HG03565 (cell line): ENCODE data around the gene PHEX.

Source experiments
- ATAC-seq: cut with Tn5 transposase; IDR thresholded peaks from one replicate; pipeline ENCODE4 v1.9.1; 2021; ENCODE audit warnings: mild to moderate bottlenecking, moderate library complexity; ENCODE audit not compliant: unreplicated experiment

Gene PHEX

DNA sequence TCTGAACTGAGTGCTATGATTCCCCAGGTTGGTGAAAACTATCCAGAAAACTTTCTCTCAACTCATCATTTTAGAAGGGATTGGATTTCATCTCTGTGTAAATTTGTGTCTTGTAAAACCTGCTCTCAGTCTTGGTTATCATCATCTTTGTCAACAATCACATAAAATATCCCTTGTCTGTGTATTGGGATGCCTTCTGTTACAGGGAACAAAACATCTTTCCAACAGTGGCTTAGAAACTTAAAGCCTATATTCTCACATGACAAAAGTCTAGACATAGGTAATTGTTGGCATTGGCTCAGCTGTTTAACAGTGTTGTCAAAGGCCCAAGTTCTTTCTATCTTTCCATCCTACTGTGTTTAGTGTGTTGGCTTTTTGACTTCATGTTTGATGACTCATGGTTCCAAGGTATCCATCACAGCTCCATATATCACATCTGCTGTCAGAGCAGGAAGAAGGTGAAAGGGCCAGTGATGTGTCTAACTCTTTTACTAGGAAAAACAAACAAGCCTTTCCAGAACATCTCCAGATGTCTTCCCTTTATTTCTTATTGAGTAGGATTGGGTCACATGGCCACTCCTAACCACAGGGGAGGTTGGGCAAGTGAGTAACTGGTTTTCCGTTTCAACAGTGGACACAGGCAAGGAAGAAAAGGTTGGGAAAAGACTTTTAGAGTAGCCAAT is 65.0 kb downstream of the PHEX start:
- ATAC-seq = no peak

- ATAC-seq = no peak
These were observed 73.1 kb downstream of the PHEX start for GRCh38 chrX:22105231-22105630.

- ATAC-seq = no peak
These were observed 73.8 kb downstream of the PHEX start for GRCh38 chrX:22105971-22106370.

GRCh38 chrX:22109442-22109841 is 77.3 kb downstream of the PHEX start:
- no peak for ATAC-seq

DNA sequence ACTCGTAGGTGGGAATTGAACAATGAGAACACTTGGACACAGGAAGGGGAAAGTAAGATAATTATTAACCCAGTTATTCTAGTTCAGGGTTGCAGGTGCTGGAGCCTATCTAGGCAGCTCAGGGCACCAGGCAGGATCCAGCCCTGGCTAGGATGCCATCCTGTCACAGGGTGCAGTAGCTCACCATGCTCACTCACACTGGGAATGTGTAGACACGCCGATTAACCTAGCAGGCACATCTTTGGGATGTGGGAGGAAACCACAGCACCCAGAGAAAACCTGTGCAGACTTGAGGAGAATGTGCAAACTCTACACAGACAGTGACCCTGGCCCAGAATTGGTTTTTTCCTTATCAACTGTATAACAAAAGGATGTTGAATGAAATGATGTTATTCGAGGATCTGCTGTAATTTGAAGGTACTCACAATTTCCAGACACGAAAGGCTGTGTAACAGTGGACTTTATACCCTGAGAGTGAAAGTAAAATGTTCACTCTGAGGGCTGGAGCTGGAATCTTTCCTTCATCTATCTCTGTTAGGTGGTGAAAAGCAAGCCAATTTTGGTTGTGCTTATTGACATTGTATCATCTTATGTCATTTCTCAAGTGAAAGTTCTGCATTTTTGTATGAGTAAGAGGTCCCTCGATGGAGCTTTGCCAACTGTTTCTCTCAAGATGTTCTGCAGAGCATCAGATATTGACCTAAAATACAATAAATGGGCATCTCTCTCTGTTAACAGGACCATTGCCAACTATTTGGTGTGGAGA is 78.8 kb downstream of the PHEX start:
- no peak for ATAC-seq

- ATAC-seq = no peak
These were observed 84.8 kb downstream of the PHEX start for GRCh38 chrX:22116605-22117546.

- ATAC-seq = no peak
These were observed 85.5 kb downstream of the PHEX start for GRCh38 chrX:22117633-22118032.

DNA sequence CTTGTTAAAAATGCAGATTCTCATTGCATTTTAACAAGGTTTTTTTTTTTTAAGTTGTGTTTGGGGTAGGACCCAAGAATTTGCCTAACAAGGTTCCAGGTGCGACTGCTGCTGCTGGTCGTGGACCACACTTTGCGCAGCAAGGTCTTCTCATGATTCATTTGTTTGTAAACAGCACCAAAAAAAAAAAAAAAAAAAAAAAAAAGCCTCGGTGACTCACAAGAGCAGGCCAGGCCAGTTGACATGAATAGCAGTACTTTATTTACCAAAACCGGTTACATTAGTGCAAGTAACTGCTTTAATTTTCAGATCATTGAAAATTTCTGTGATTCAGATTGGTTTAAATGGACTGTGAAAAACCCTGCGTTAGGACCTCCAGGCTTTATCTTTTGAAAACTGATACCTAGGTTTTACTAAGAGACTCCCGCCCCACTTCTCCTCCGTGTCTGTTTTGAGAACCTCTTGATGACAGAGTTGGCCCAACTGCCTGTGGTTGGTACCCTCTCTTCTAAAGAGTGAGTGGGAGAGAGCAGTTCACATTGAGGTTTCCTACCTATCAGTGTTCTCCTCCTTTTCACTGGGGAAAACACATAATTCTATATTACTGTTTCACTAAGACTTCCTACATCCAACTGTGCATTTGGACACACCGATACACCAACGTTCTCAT is 86.2 kb downstream of the PHEX start:
- no peak for ATAC-seq

GRCh38 chrX:22121161-22121560 is 89.0 kb downstream of the PHEX start:
- no peak for ATAC-seq

DNA sequence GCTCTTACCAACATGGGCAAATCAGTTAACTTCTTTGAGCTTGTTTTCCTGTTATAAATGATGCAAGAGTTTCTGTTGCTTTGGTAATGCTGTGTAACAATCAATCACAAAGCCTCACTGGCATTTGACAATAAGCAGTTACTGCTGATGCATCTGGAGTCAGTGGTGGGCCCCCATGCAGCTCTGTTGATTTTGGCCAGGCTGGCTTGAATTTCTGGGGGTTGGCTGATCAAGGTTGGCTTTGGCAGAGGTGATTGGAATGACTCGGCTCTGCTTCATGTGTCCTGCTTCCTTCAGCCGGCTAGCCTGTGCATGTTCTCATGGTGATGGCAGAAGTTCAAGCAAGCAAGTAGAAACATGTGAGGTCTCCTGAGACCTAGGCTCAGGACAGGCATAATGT is 90.4 kb downstream of the PHEX start:
- no peak for ATAC-seq

DNA sequence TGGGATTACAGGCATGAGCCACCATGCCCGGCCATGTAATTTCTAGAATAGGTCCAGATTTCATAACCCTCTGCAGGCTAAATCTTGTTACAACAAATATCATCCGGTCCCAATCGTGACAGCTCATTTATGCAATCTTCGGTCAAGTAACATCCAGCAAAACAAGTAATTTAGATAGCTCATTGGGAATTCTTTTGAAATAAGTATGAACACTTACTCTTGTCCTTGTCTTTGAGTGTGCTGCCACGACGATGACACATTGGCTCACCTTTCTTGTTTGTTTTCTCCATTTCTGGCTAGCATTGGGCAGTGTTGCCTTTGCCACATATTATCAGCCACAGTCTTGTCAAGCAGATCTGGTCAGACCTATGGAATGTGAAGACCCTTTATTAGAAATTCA is 92.0 kb downstream of the PHEX start:
- no peak for ATAC-seq

GRCh38 chrX:22125481-22125880 is 93.4 kb downstream of the PHEX start:
- ATAC-seq = no peak

DNA sequence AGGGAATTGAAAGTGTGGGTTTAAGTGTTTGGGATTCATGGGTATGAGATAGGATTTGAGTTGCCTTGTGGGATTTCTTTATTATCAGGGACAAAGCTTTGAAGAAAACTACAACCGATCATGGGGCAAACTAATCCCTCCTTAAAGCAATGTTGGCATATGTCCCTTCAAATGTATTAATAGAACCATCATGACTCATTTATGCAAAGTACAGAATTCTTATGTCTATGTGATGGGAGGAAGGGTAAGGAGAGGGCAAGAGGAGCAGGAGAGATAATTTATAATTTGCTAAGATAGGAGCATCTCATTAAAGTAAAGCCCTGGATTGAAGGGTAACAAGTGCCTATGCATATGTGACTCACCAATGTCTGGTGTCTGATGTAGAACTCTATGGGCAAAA is 94.2 kb downstream of the PHEX start:
- ATAC-seq = no peak

GRCh38 chrX:22128961-22129360 is 96.8 kb downstream of the PHEX start:
- ATAC-seq = no peak

- ATAC-seq = no peak
These were observed 102.6 kb downstream of the PHEX start for GRCh38 chrX:22134681-22135080.

DNA sequence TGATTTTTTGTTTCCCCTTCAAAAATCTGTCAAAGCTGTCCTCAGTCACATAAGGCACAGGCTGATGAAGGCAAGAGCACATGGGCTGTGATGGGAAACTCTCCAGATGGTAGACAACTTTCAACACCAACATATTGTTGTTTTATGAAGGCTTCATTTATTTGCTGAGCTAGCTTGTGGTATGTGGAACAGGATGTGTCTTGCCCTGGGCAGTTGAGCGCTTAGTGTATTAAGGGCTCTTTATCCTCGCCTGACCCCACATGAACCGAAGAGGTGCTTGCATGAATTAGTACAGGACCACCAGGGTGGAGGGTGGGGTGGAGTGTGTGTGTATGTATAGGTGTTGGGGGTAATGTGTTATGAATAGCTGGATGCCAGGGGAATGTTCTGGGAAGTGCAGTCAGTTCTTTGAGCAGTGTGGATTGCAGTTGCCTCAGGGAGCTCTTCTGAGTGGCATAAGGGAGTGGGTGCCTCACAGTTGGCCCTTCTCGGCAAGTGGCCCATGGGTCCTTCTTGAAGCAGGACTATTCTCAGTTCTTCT is 103.1 kb downstream of the PHEX start:
- no peak for ATAC-seq

- no peak for ATAC-seq
These were observed 104.0 kb downstream of the PHEX start for GRCh38 chrX:22135994-22136684.

DNA sequence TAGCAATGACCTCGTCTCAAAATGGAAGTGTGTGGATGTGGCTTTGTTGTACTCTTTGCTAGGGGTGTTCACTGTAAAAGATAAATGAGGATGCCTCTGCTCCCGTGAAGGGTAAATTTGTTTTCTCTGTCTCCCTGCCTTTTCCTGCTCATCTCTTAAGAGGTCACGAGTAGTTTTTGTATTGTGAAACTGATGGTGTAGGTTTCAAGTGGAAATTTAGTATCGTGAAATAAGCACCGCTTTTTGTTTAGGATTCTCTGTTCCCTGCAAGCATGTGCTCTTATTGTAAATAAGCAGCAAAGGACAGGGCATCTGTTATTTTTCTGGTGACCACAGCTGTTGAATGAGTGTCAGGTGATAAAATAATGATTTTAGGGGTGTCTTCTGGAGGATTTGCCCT is 104.6 kb downstream of the PHEX start:
- no peak for ATAC-seq

DNA sequence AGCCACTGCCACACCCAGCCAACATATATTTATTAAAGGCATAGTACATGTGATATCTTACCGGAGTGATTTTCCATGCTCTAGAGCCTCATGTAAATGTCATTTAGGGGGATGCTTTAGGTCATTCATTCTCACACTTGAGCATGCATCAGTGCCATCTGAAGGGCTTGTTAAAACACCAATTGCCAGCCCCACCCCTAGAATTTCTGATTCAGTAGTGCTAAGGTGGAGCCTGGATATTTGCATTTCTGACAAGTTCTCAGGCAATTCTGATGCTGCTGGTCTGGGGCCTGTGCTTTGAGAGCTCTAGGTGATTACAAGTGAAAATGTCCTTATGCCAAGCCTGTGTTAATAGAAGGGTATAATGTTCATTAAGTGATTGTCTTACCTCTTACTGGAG is 107.7 kb downstream of the PHEX start:
- no peak for ATAC-seq
